A549 treated with AZD9567 at 1 μM for 4 hours (cell line): ENCODE results near the gene CYP2C9. TPM values are rescaled to one million over a fixed set of nuclear protein-coding genes. Genes with fewer than 3 reads are reported as not detected.

Experiments
- total RNA-seq: library from RNA; stranded (reverse); fragments of 200-300 nt; extraction: Qiagen RNA extraction; gene quantifications from 5 replicates; pipeline ENCODE4 v1.2.3, GENCODE V29; 2022; ENCODE audit not compliant: insufficient read depth

The CYP2C9 gene
- total RNA-seq, result 0.03 to 0.09 TPM in 2 of 5 replicates, not detected in the others

DNA sequence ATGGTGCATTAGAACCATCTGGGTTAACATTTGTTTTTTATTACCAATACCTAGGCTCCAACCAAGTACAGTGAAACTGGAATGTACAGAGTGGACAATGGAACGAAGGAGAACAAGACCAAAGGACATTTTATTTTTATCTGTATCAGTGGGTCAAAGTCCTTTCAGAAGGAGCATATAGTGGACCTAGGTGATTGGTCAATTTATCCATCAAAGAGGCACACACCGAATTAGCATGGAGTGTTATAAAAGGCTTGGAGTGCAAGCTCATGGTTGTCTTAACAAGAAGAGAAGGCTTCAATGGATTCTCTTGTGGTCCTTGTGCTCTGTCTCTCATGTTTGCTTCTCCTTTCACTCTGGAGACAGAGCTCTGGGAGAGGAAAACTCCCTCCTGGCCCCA lies at the start of gene CYP2C9:
CYP2C9 (plus strand) TSS at position 276 of the 400 bp plus-strand sequence; CDS start at position 301, 25 bp downstream.

Other genes starting within 250 kb of the CYP2C9 start
- gene CYP2C19, start 176.0 kb upstream of the CYP2C9 start, total RNA-seq, result 0.03 to 0.05 TPM in 2 of 5 replicates, not detected in the others
- gene CYP2C8, start 130.8 kb downstream of the CYP2C9 start, total RNA-seq, result not detected in 5 replicates